GM20000 (cell line): ENCODE data around the gene SPP1.
"Not testable (repeated sequence)": the region's sequence is repeated elsewhere in the genome, so short reads cannot be mapped to it uniquely, and the experiment has no call there.

Experiments
- DNase-seq: peaks from one replicate; pipeline ENCODE4 v3.0.0; 2012; ENCODE audit warnings: low spot score
- CTCF ChIP-seq: IDR thresholded peaks from 2 replicates; pipeline ENCODE4 v1.5.1; 2012; ENCODE audit warnings: mild to moderate bottlenecking, control low read depth; ENCODE audit errors: extremely low read depth, missing control alignments

The SPP1 gene

GRCh38 chr4:87986508-87986907 is 11.0 kb downstream of the SPP1 start:
- no peak for DNase-seq
- no peak for TF ChIP-seq CTCF

- TF ChIP-seq CTCF = no peak
- DNase-seq = no peak
Observed at GRCh38 chr4:87989765-87990164, 14.3 kb downstream of the SPP1 start.

GRCh38 chr4:87995435-87995834 is 19.9 kb downstream of the SPP1 start:
- DNase-seq = no peak

GRCh38 chr4:87999191-87999691 is 23.7 kb downstream of the SPP1 start:
- not testable (repeated sequence) for DNase-seq

More at GRCh38 chr4:87995435-87995834, 19.9 kb downstream of the SPP1 start:
- TF ChIP-seq CTCF = no peak

- no peak for TF ChIP-seq CTCF
- DNase-seq = no peak
Observed at GRCh38 chr4:88001871-88002270, 26.4 kb downstream of the SPP1 start.

- TF ChIP-seq CTCF = no peak
- no peak for DNase-seq
Observed at GRCh38 chr4:88002786-88003185, 27.3 kb downstream of the SPP1 start.

GRCh38 chr4:88003261-88003660 is 27.7 kb downstream of the SPP1 start:
- TF ChIP-seq CTCF = no peak
- no peak for DNase-seq

- no peak for DNase-seq
- no peak for TF ChIP-seq CTCF
Observed at GRCh38 chr4:88005076-88005475, 29.6 kb downstream of the SPP1 start.
